Uterus (tissue), 2 donors: Measurements from ENCODE around the gene PDE4DIP.
"Not testable (repeated sequence)": the region's sequence is repeated elsewhere in the genome, so short reads cannot be mapped to it uniquely, and the experiment has no call there.

Experiments
- POLR2A ChIP-seq, 2 donors: fragments of 450-650 bp; IDR thresholded peaks; one replicate each; pipeline ENCODE4 v1.6.1; 2016; ENCODE audit warnings: antibody characterized with exemption in 2 of 2, mild to moderate bottlenecking in 1 of 2, moderate library complexity in 1 of 2
- TF ChIP-seq, protein P1 (sequence below), 4 experiments: fragments of 200-600 bp in 2 of 4; fragments of 450-650 bp in 2 of 4; sonication (generic) in 2 of 4; IDR thresholded peaks; one replicate each; pipeline ENCODE4 v1.5.1; 2016 to 2019; ENCODE audit warnings: antibody characterized with exemption in 4 of 4, mild to moderate bottlenecking in 2 of 4, moderate library complexity in 1 of 4

DNA sequence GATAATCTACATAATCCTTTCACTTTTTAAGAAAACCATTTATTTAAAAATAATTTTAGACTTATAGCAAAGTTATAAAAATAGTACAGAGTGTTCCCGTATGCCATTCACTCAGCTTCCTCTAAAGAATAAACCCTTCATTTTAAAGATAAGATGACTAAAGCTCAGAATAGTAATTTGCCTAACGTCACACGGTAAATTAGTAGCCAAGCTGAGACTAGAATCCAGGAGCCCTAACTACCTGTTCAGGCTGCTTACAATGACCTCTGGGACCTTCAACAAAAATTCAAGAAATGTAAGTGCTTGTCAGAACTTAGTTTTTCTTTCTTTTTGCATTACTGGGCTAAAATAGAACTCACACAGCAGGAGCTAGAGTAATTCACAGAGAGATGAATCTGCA is 56.5 kb downstream of the PDE4DIP start:
- TF ChIP-seq, protein P1, sequence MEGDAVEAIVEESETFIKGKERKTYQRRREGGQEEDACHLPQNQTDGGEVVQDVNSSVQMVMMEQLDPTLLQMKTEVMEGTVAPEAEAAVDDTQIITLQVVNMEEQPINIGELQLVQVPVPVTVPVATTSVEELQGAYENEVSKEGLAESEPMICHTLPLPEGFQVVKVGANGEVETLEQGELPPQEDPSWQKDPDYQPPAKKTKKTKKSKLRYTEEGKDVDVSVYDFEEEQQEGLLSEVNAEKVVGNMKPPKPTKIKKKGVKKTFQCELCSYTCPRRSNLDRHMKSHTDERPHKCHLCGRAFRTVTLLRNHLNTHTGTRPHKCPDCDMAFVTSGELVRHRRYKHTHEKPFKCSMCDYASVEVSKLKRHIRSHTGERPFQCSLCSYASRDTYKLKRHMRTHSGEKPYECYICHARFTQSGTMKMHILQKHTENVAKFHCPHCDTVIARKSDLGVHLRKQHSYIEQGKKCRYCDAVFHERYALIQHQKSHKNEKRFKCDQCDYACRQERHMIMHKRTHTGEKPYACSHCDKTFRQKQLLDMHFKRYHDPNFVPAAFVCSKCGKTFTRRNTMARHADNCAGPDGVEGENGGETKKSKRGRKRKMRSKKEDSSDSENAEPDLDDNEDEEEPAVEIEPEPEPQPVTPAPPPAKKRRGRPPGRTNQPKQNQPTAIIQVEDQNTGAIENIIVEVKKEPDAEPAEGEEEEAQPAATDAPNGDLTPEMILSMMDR (IDR thresholded peaks at IDR 0.05) = not testable (repeated sequence)
- not testable (repeated sequence) for TF ChIP-seq POLR2A (IDR thresholded peaks at IDR 0.05)
